Measurements from ENCODE around the gene NRXN2. TPM values are rescaled to one million over a fixed set of nuclear protein-coding genes. Genes with fewer than 3 reads are reported as not detected.
A peak's percentile ranks its signal among the peaks of the same experiment; 100 is the strongest.

Gene NRXN2
- total RNA-seq, 2 donors from 2014 or later, result 0.85 to 1.4 TPM

GRCh38 chr11:64624883-64625481, 98.0 kb downstream of the NRXN2 start:
- H3K27ac ChIP-seq, result no peak overlapping the region
- no peaks in the 10 kb centered on the region for H3K36me3 ChIP-seq
- no peaks in the 10 kb centered on the region for H3K27me3 ChIP-seq
- H3K9me3 ChIP-seq, result no peaks in the 10 kb centered on the region
- no peak for DNase-seq (ENCODE audit: low spot score)
- no peak overlapping the region for H3K4me3 ChIP-seq
- TF ChIP-seq, protein P1, sequence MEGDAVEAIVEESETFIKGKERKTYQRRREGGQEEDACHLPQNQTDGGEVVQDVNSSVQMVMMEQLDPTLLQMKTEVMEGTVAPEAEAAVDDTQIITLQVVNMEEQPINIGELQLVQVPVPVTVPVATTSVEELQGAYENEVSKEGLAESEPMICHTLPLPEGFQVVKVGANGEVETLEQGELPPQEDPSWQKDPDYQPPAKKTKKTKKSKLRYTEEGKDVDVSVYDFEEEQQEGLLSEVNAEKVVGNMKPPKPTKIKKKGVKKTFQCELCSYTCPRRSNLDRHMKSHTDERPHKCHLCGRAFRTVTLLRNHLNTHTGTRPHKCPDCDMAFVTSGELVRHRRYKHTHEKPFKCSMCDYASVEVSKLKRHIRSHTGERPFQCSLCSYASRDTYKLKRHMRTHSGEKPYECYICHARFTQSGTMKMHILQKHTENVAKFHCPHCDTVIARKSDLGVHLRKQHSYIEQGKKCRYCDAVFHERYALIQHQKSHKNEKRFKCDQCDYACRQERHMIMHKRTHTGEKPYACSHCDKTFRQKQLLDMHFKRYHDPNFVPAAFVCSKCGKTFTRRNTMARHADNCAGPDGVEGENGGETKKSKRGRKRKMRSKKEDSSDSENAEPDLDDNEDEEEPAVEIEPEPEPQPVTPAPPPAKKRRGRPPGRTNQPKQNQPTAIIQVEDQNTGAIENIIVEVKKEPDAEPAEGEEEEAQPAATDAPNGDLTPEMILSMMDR (IDR thresholded peaks at IDR 0.05), result no peak
- H3K4me1 ChIP-seq, result peaks cover 0 to 5% of the 10 kb centered on the region in 2 donors

DNA sequence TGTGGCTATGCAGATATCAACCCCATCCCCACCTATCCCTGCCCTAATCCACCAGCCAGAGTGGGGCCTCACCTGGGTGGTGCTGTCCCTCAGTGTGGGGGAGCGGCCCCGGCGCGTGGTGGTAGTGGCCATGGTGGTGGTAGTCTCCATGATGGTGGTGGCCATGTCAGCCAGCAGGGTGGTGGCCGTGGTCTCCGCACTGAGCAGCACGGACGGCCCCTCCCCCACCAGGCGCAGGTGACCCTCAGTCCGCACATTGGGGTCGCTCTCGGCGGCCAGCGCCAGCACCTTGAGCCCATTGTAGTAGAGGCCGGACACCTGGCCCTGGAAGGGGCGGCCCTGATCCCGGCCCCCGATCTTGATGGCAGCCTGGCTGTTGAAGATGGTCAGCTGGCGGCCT, 100.3 kb downstream of the NRXN2 start:
- Histone ChIP-seq H3K27ac (no peak overlapping the region), H3K4me3 (no peak overlapping the region), H3K27me3 (no peaks in the 10 kb centered on the region), H3K9me3 (no peaks in the 10 kb centered on the region), H3K4me1 (peaks cover 0 to 15% of the 10 kb centered on the region in 2 donors), H3K36me3 (no peaks in the 10 kb centered on the region)
- TF ChIP-seq, protein P1 (IDR thresholded peaks at IDR 0.05), result no peak
- DNase-seq (ENCODE audit: low spot score), result no peak

DNA sequence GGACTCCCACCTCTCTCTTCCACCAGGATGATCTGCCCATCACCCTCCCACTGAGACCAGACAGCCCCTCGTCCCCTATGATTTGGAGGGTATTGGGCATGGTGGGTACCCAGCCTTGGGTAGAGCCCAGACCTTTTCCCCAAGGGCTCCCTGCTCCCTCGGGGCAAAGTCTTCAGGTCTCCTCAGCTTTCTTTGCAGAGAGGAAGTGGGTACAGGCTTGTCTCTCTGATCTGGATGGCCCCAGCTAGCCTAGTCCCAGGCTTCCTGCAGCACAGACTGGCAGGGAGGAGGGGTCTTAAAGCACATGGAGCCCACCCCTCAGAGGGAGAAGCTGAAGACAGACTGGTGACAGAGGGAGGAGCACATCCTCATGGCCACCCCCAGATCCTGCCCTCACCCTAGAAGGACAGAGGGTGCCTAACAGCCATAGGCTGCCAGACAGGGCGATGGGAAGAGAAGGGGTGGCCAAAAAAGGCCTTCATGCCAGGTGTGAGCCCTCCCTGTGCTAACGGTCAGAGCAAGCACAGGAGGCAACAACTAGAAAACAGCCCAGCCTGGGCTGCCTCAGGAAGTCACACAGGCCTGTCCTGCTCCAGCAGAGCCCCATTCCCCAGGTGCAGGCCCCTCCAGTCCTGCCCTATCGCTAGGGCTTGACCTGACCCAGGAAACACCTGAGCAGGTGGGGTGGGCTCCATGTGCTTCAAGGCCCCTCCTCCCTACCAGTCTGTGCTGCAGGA, 101.5 kb downstream of the NRXN2 start:
- DNase-seq (ENCODE audit: low spot score), result no peak
- Histone ChIP-seq H3K27ac (no peak overlapping the region), H3K36me3 (no peaks in the 10 kb centered on the region), H3K27me3 (no peaks in the 10 kb centered on the region), H3K9me3 (no peaks in the 10 kb centered on the region), H3K4me1 (peaks cover 0 to 15% of the 10 kb centered on the region in 2 donors), H3K4me3 (no peak overlapping the region)
- TF ChIP-seq, protein P1 (IDR thresholded peaks at IDR 0.05), result no peak

- Histone ChIP-seq H3K27me3 (no peaks in the 10 kb centered on the region), H3K9me3 (no peaks in the 10 kb centered on the region), H3K4me3 (no peak overlapping the region), H3K27ac (no peak overlapping the region), H3K4me1 (peaks cover 0 to 15% of the 10 kb centered on the region in 2 donors), H3K36me3 (no peaks in the 10 kb centered on the region)
- DNase-seq (ENCODE audit: low spot score), result no peak
- TF ChIP-seq, protein P1 (IDR thresholded peaks at IDR 0.05), result no peak
Observed at GRCh38 chr11:64620381-64620971, 102.5 kb downstream of the NRXN2 start.

DNA sequence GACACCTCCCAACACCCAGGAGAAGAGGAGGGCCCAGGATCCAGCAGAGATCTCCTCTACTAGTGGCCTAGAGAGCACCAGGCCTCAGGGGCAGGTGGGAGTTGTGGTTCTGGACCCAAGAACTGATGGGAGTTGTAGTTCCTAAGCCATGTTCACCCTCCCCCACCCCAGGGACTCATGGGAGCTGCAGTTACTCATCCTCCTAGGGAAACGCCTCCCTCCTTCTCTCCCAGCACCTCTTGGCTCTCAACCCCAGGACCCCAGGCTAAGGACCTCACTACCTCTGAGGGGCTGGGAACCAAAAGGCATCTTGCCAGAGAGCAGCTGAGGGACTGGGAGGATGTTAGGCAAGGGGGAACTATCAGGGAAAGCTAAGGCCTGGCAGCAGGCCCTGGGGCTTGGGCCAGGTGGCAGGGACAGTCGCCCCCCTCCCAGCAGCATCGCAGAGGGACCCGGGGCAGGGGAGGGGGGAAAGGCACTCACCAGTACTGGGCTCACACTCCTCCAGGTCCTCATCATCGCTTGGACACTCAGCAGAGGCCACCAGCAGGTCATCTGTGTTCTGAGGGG, 103.1 kb downstream of the NRXN2 start:
- TF ChIP-seq, protein P1 (IDR thresholded peaks at IDR 0.05), result no peak
- no peaks in the 10 kb centered on the region for H3K27me3 ChIP-seq
- H3K27ac ChIP-seq, result peak overlapping the region in 1 of 2 donors; percentile 16
- no peak for DNase-seq (ENCODE audit: low spot score)
- peaks cover 0 to 15% of the 10 kb centered on the region in 2 donors for H3K4me1 ChIP-seq
- no peak overlapping the region for H3K4me3 ChIP-seq
- no peaks in the 10 kb centered on the region for H3K9me3 ChIP-seq
- H3K36me3 ChIP-seq, result no peaks in the 10 kb centered on the region

Measured in right atrium auricular region (tissue), 2 donors.